Kasumi-1 (cell line): ENCODE measurements around the gene SLC4A4.

Experiments
- DNase-seq, 2 experiments: peaks; one replicate each; lab custom pipeline; 2025; lab: John Stamatoyannopoulos, UW

SLC4A4 gene

DNA sequence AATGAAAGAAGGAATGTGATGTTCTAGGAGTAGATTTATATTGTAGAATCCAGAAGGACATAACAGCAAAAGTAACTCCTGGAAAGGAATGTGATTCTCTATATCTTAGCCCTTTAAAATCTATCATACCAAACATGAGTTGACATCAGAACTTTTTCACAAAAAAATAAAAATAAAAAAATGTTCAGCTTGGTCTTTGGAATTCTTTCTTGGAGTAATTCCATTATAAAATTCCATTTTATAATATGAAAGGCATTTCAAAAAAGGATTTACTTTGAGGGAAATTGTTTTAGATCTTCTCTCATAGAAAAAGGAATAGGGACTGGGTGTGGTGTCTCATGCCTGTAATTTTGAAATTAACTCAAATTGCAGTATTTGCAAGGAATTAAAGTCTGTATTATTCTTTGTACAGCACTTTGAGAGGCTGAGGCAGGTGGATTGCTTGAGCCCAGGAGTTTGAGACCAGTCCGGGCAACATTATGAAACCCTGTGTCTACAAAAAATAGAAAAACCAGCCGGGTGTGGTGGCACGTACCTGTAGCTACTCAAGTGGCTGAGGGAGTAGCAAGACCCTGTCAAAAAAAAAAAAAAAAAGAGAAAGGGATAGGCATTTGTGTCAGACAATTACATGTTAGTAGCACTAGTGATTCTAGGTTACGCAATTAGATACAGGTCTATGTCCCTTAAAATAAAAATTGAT is 134.9 kb downstream of the SLC4A4 start:
- DNase-seq, result no peak

DNA sequence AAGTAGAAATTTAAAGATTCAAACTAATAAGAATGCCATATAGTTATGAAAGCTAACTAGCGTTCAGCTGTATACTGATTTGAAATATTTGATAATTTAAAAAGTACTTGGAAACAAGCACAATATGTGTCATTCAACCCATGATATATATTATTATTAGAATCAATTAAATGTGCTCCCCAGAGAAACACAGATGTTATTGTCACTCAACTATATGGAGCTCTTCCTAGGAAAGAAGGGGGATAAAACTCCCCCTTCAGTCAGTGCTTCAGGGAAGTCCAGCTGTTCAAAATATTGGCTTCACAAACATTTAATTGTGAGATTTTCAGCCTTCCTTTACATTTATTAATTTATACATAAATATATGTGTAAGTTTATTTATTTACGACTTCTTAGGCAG is 135.9 kb downstream of the SLC4A4 start:
- no peak for DNase-seq

GRCh38 chr4:71476240-71476639 is 137.4 kb downstream of the SLC4A4 start:
- DNase-seq, result no peak

GRCh38 chr4:71486550-71487343 is 147.9 kb downstream of the SLC4A4 start:
- DNase-seq, result no peak

DNA sequence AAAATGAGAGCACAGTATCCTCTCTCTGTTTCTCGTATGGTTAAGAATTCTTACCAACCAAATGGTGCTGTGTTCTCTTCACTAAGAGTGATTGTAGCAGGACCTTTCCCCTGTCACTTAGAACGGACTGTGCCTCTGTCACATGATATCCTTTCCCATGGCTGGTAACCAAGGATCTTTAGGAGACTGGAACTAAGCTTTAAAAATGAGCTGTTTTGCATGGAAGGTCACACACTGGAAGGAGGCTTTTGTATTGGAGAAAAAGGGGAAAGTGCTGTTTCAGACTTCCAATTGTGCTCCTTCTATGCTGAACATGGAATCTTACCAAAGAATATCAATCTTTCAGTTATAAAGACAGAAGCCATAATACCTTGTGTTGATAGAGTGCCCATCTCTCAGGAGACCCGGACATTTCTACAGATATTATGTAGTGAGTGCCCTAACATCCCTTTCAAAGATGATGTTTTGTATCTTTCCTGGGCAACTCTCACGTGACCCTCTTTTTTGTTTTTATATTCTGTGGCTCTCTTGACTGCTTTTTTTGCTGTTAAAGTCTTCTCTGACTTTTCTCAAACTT is 148.6 kb downstream of the SLC4A4 start:
- DNase-seq, result no peak

DNA sequence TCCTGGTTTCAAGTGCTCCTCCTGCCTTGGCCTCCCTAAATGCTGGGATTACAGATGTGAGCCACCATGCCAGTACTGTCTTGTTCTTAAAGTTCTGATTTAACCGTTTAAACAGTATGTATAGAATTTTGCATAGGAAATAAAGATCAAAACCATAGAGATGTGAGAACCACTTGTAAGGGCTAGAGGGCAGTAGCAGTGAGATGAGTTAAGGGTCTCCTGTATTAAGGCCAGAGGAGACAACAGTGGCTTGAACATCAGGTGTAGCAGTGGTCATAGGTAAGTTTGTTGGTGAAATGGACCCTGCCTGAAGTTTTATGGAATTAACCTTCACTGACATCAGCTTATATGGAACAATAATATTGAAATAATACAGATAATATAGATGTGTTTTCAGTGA is 155.7 kb downstream of the SLC4A4 start:
- DNase-seq, result peak in 1 of 2 experiments; percentile 5

DNA sequence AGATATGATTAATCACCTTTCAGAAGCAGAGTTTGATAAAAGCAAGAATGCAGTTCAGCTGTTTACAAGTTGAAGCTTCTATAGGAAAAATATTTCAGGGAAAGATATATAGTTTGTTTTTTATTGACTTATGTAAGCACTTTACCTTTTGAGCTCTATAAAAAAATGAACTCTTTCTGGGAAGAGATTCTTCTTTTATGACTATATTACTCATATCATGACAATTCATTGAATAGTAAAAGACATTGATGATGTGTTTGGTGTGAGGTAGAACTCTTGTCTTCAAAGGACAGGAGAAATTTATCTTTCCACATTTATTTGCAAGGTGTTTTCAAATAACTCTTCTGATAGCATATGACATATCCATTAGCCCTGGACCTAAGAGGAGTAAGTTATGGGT is 156.6 kb downstream of the SLC4A4 start:
- no peak for DNase-seq

GRCh38 chr4:71497078-71497477 is 158.3 kb downstream of the SLC4A4 start:
- DNase-seq, result no peak

- DNase-seq, result no peak
These were observed 159.2 kb downstream of the SLC4A4 start for GRCh38 chr4:71498002-71498401.

DNA sequence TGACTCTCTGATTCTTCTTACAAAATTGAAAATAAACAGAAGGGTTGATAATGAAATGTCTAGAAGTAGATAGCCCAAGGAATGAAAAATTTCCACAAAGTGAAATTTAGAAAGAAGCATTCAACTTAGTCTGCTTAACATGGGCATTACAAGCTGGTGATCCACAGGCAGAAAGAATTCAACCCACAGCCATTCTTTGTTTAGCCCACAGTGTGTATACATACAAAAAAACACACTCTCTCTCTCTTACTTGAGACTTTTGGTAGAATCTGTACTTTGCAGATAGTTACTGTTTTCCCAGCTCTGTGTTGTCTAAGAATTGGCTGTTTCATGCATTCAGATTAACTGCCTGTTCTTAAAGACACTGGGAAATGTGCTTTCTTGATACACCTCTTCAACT is 159.8 kb downstream of the SLC4A4 start:
- no peak for DNase-seq

GRCh38 chr4:71501992-71502391 is 163.2 kb downstream of the SLC4A4 start:
- no peak for DNase-seq

DNA sequence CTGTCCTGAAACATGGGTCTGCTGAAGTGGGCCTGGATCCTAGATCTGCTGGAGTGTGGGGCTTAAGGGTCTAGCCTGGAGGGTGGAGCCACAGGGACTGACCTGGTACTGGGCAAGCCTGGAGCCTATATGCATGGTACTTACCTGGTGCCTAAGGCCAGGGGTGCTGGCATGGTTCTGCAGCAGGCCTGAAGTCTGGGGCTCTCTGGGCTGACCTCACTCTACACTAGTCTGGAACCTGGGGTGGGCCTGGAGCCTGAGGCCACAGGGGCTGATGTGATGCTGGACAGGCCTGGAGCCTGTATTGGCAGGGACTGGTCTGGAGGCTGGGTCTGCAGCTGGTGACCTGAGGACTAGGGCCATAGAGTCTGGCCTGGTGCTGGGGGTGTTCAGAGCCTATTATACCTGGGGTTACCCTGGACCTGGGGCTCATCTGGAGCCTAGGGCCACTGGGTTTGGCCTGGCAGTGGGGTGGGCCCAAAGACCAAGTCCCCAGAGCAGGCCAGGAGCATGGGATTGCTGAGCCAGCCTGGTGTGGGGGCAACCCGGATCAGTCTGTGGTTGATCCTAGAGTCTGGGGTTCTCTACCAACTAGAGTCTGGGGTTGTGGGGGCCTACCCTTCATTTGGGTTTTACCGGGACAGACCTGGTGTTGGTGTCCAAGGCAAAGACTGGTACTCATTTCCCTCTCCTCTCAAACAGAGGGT is 179.6 kb downstream of the SLC4A4 start:
- DNase-seq, result no peak

- DNase-seq, result no peak
These were observed 181.5 kb downstream of the SLC4A4 start for GRCh38 chr4:71520308-71520707.

GRCh38 chr4:71520850-71521249 is 182.0 kb downstream of the SLC4A4 start:
- no peak for DNase-seq

DNA sequence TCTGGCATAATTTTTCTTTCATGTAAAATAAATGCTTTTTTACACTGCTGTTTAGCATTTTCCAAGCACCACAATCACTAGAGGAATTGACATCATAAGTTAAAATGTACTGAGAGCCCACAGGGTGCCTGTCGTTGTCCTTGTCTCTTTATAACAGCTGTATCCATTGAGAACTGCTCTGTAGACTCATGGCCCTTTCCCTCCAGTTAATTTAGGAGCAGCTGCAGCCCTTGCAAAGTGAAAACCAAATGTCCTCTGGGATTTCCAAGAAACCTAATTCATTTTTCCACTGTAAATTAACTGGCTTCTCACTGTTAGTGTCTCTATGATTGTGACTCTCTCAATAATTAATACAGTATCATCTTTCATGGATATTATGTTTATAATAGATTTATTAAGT is 185.9 kb downstream of the SLC4A4 start:
- no peak for DNase-seq

GRCh38 chr4:71526637-71527406 is 188.0 kb downstream of the SLC4A4 start:
- DNase-seq, result no peak

GRCh38 chr4:71532407-71532806 is 193.6 kb downstream of the SLC4A4 start:
- no peak for DNase-seq

GRCh38 chr4:71533121-71533520 is 194.3 kb downstream of the SLC4A4 start:
- no peak for DNase-seq

GRCh38 chr4:71537551-71538065 is 198.8 kb downstream of the SLC4A4 start:
- no peak for DNase-seq

GRCh38 chr4:71538528-71538927 is 199.7 kb downstream of the SLC4A4 start:
- DNase-seq, result no peak

DNA sequence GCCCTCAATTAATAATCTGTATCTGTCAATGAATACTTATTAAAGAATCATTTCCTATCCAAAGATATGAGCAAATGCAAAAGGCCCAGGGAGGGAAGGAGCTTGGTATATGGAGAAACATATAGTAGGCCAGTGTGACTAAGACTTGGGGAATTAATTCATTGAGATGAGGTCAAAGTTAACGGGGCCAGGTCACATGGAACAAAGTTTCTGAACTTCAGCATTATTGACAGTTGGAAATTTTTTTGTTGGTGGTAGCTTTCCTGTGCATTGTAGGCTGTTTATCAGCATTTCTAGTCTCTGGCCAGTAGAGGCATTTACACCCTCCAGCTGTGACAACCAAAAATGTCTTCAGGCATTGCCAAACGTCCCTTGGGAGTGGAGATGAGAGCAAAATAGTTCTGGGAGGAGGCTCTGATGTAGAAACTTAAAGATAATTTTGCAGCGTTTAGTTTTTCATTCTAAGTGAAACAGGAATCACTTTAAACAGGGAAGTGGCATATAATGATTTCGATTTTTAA is 202.0 kb downstream of the SLC4A4 start:
- DNase-seq, result peak in 1 of 2 experiments; percentile 5
